HepG2 (cell line): ENCODE results near the gene COL18A1. TPM values are rescaled to one million over a fixed set of nuclear protein-coding genes. Genes with fewer than 3 reads are reported as not detected.
A peak's percentile ranks its signal among the peaks of the same experiment; 100 is the strongest.

Source experiments
- NFE2L2 ChIP-seq: fragments of 150-350 bp; IDR thresholded peaks from 2 replicates; pipeline ENCODE4 v1.6.1; 2014; ENCODE audit warnings: low read length
- SP140L ChIP-seq: sonication (generic); formaldehyde crosslinking; IDR thresholded peaks from 2 replicates; pipeline ENCODE4 v1.4.0; 2020; ENCODE audit warnings: missing genetic modification reagents, borderline replicate concordance
- TMF1 ChIP-seq: sonication (generic); formaldehyde crosslinking; IDR thresholded peaks from 2 replicates; pipeline ENCODE4 v1.8.1; 2022; ENCODE audit warnings: low read depth, missing genetic modification reagents
- U2AF1 ChIP-seq: fragments of 200-400 bp; formaldehyde crosslinking; optimal IDR thresholded peaks from 2 replicates; pipeline ENCODE3; 2017; ENCODE audit warnings: mild to moderate bottlenecking, low read depth, low read length
- ZNF563 ChIP-seq: sonication (generic); formaldehyde crosslinking; IDR thresholded peaks from 2 replicates; pipeline ENCODE4 v1.8.0; 2022; ENCODE audit warnings: mild to moderate bottlenecking, moderate library complexity, missing genetic modification reagents
- polyA plus RNA-seq, 8 experiments: library from polyadenylated mRNA; depleted of rRNA in 3 of 8; stranded (reverse) in 7 of 8; unstranded in 1 of 8; fragments of >200 nt; fragmentation: Illumina TruSeq in 4 of 8; extraction: Trizol in 4 of 8; gene quantifications; 2 replicates each; pipeline versions ENCODE4 v1.2.1 to v1.2.3, GENCODE V29; 2011 to 2016; ENCODE audit warnings: low read depth in 4 of 8, missing spikeins in 1 of 8, mixed read lengths in 1 of 8; ENCODE audit not compliant: insufficient read depth in 1 of 8
- total RNA-seq, 5 experiments: library from RNA; depleted of rRNA; stranded (reverse); fragments of >200 nt; fragmentation: Illumina TruSeq; extraction: Trizol; gene quantifications; 2 replicates each; pipeline ENCODE4 v1.2.3, GENCODE V29; 2016; ENCODE audit warnings: low read depth in 1 of 5
- TF ChIP-seq, protein P1 (sequence below): sonication (generic); formaldehyde crosslinking; IDR thresholded peaks from 2 replicates; pipeline ENCODE4 v1.8.0; 2022; ENCODE audit warnings: low read depth, missing genetic modification reagents
- TF ChIP-seq, protein P2 (sequence below): sonication (generic); formaldehyde crosslinking; IDR thresholded peaks from 2 replicates; pipeline ENCODE4 v1.9.0; 2021; ENCODE audit warnings: missing genetic modification reagents, mild to moderate bottlenecking, borderline replicate concordance
- TF ChIP-seq, protein P3 (sequence below): sonication (generic); formaldehyde crosslinking; IDR thresholded peaks from 2 replicates; pipeline ENCODE4 v1.5.0; 2020; ENCODE audit warnings: mild to moderate bottlenecking, missing genetic modification reagents, borderline replicate concordance
- TF ChIP-seq, protein P4 (sequence below): sonication (generic); formaldehyde crosslinking; IDR thresholded peaks from 2 replicates; pipeline ENCODE4 v1.4.0; 2020; ENCODE audit warnings: missing genetic modification reagents
- TF ChIP-seq, protein P5 (sequence below): sonication (generic); formaldehyde crosslinking; IDR thresholded peaks from 2 replicates; pipeline ENCODE4 v1.4.0; 2020; ENCODE audit warnings: missing genetic modification reagents

The COL18A1 gene
- total and polyA plus RNA-seq, 2 of the 13 experiments (the other 11 are each of a cell fraction or from before 2014, with no cell fraction given): 79.0 to 102 TPM

DNA sequence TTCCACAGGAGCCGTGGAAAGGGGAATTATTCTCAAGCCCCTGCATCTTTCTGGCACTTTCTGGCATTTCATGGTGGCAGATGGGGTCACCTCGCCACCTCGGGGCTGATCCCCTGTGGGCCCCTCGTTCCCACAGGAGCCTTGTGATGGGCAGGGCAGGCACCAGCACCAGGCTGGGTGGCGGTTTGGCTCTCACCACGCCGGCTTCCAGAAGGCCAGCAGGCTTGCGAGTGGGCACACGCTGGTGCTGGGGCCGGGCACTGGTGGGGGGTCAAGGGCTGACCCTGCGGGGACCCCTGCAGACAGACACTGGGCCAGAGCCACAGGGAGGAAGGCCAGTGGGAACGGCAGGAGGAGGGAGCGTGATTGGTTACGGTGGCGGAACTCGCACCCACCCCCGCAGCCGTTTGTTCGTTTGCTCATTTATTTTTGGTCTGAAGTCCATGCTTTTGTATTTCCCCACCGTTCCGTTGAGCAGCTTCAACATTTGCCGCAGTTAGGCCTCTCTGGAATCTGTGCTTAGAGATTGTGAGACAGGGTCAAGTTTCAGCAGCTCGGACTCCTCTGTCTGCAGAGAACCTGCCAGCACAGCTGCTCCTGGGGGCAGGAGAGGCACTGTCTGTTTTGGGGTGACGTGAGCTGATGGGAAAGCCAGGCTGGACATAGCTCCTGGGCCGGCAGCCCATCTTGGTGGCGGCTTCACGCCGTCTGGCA, 5.3 kb downstream of the COL18A1 start (continued):
- TF ChIP-seq, protein P1, sequence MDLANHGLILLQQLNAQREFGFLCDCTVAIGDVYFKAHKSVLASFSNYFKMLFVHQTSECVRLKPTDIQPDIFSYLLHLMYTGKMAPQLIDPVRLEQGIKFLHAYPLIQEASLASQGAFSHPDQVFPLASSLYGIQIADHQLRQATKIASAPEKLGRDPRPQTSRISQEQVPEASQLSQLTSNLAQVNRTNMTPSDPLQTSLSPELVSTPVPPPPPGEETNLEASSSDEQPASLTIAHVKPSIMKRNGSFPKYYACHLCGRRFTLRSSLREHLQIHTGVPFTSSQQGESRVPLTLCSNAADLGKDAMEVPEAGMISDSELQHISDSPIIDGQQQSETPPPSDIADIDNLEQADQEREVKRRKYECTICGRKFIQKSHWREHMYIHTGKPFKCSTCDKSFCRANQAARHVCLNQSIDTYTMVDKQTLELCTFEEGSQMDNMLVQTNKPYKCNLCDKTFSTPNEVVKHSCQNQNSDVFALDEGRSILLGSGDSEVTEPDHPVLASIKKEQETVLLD (CRISPR knock-in tag): peak; percentile 31; the same call in 1 of the 2 replicates
- TF ChIP-seq, protein P2, sequence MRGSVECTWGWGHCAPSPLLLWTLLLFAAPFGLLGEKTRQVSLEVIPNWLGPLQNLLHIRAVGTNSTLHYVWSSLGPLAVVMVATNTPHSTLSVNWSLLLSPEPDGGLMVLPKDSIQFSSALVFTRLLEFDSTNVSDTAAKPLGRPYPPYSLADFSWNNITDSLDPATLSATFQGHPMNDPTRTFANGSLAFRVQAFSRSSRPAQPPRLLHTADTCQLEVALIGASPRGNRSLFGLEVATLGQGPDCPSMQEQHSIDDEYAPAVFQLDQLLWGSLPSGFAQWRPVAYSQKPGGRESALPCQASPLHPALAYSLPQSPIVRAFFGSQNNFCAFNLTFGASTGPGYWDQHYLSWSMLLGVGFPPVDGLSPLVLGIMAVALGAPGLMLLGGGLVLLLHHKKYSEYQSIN (CRISPR knock-in tag): no peak
- TF ChIP-seq, protein P3, sequence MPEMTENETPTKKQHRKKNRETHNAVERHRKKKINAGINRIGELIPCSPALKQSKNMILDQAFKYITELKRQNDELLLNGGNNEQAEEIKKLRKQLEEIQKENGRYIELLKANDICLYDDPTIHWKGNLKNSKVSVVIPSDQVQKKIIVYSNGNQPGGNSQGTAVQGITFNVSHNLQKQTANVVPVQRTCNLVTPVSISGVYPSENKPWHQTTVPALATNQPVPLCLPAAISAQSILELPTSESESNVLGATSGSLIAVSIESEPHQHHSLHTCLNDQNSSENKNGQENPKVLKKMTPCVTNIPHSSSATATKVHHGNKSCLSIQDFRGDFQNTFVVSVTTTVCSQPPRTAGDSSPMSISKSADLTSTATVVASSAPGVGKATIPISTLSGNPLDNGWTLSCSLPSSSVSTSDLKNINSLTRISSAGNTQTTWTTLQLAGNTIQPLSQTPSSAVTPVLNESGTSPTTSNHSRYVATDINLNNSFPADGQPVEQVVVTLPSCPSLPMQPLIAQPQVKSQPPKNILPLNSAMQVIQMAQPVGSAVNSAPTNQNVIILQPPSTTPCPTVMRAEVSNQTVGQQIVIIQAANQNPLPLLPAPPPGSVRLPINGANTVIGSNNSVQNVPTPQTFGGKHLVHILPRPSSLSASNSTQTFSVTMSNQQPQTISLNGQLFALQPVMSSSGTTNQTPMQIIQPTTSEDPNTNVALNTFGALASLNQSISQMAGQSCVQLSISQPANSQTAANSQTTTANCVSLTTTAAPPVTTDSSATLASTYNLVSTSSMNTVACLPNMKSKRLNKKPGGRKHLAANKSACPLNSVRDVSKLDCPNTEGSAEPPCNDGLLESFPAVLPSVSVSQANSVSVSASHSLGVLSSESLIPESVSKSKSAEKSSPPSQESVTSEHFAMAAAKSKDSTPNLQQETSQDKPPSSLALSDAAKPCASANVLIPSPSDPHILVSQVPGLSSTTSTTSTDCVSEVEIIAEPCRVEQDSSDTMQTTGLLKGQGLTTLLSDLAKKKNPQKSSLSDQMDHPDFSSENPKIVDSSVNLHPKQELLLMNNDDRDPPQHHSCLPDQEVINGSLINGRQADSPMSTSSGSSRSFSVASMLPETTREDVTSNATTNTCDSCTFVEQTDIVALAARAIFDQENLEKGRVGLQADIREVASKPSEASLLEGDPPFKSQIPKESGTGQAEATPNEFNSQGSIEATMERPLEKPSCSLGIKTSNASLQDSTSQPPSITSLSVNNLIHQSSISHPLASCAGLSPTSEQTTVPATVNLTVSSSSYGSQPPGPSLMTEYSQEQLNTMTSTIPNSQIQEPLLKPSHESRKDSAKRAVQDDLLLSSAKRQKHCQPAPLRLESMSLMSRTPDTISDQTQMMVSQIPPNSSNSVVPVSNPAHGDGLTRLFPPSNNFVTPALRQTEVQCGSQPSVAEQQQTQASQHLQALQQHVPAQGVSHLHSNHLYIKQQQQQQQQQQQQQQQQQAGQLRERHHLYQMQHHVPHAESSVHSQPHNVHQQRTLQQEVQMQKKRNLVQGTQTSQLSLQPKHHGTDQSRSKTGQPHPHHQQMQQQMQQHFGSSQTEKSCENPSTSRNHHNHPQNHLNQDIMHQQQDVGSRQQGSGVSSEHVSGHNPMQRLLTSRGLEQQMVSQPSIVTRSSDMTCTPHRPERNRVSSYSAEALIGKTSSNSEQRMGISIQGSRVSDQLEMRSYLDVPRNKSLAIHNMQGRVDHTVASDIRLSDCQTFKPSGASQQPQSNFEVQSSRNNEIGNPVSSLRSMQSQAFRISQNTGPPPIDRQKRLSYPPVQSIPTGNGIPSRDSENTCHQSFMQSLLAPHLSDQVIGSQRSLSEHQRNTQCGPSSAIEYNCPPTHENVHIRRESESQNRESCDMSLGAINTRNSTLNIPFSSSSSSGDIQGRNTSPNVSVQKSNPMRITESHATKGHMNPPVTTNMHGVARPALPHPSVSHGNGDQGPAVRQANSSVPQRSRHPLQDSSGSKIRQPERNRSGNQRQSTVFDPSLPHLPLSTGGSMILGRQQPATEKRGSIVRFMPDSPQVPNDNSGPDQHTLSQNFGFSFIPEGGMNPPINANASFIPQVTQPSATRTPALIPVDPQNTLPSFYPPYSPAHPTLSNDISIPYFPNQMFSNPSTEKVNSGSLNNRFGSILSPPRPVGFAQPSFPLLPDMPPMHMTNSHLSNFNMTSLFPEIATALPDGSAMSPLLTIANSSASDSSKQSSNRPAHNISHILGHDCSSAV (CRISPR knock-in tag): no peak
- TF ChIP-seq NFE2L2 (no peak), SP140L (no peak), TMF1 (no peak), ZNF563 (CRISPR knock-in tag) (no peak; the same call in 1 of the 2 replicates), U2AF1 (no peak)
- TF ChIP-seq, protein P4, sequence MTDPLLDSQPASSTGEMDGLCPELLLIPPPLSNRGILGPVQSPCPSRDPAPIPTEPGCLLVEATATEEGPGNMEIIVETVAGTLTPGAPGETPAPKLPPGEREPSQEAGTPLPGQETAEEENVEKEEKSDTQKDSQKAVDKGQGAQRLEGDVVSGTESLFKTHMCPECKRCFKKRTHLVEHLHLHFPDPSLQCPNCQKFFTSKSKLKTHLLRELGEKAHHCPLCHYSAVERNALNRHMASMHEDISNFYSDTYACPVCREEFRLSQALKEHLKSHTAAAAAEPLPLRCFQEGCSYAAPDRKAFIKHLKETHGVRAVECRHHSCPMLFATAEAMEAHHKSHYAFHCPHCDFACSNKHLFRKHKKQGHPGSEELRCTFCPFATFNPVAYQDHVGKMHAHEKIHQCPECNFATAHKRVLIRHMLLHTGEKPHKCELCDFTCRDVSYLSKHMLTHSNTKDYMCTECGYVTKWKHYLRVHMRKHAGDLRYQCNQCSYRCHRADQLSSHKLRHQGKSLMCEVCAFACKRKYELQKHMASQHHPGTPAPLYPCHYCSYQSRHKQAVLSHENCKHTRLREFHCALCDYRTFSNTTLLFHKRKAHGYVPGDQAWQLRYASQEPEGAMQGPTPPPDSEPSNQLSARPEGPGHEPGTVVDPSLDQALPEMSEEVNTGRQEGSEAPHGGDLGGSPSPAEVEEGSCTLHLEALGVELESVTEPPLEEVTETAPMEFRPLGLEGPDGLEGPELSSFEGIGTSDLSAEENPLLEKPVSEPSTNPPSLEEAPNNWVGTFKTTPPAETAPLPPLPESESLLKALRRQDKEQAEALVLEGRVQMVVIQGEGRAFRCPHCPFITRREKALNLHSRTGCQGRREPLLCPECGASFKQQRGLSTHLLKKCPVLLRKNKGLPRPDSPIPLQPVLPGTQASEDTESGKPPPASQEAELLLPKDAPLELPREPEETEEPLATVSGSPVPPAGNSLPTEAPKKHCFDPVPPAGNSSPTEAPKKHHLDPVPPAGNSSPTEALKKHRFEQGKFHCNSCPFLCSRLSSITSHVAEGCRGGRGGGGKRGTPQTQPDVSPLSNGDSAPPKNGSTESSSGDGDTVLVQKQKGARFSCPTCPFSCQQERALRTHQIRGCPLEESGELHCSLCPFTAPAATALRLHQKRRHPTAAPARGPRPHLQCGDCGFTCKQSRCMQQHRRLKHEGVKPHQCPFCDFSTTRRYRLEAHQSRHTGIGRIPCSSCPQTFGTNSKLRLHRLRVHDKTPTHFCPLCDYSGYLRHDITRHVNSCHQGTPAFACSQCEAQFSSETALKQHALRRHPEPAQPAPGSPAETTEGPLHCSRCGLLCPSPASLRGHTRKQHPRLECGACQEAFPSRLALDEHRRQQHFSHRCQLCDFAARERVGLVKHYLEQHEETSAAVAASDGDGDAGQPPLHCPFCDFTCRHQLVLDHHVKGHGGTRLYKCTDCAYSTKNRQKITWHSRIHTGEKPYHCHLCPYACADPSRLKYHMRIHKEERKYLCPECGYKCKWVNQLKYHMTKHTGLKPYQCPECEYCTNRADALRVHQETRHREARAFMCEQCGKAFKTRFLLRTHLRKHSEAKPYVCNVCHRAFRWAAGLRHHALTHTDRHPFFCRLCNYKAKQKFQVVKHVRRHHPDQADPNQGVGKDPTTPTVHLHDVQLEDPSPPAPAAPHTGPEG (CRISPR knock-in tag): no peak
- TF ChIP-seq, protein P5, sequence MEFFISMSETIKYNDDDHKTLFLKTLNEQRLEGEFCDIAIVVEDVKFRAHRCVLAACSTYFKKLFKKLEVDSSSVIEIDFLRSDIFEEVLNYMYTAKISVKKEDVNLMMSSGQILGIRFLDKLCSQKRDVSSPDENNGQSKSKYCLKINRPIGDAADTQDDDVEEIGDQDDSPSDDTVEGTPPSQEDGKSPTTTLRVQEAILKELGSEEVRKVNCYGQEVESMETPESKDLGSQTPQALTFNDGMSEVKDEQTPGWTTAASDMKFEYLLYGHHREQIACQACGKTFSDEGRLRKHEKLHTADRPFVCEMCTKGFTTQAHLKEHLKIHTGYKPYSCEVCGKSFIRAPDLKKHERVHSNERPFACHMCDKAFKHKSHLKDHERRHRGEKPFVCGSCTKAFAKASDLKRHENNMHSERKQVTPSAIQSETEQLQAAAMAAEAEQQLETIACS (CRISPR knock-in tag): no peak
